Testis (tissue), 2 donors: ENCODE data around the gene CADM4.
"Not testable (repeated sequence)": the region's sequence is repeated elsewhere in the genome, so short reads cannot be mapped to it uniquely, and the experiment has no call there.

ENCODE experiments used
- CTCF ChIP-seq, 3 experiments: fragments of 450-650 bp in 2 of 3; fragments of 200-600 bp in 1 of 3; sonication (generic) in 1 of 3; IDR thresholded peaks; one replicate each; pipeline ENCODE4 v1.5.1; 2016 to 2019; ENCODE audit warnings: antibody characterized with exemption in 3 of 3, mild to moderate bottlenecking in 2 of 3, moderate library complexity in 1 of 3
- POLR2A ChIP-seq: fragments of 450-650 bp; IDR thresholded peaks from one replicate; pipeline ENCODE4 v1.6.1; 2017; ENCODE audit warnings: antibody characterized with exemption, mild to moderate bottlenecking, moderate library complexity

DNA sequence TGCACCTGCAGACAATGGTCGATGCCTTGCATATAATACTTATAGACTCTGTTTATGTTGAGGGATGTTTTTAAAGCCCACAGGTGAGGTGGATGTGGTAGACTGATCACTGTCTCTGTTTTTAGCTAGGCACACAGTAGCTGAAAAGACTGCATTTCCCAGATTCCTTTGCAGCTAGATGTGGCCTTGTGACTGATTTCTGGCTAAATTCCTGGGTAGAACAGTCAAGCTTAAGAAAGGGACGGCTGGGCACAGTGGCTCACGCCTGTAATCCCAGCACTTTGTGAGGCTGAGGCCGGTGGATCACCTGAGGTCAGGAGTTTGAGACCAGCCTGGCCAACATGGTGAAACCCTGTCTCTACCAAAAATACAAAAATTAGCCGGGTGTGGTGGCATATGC is 39.3 kb downstream of the CADM4 start:
- not testable (repeated sequence) for TF ChIP-seq POLR2A; CTCF (IDR thresholded peaks at IDR 0.05)
